ENCODE data around the gene TP53I13. TPM values are rescaled to one million over a fixed set of nuclear protein-coding genes. Genes with fewer than 3 reads are reported as not detected.

Gene TP53I13
- total and polyA plus RNA-seq, 2 donors (not counting 3 experiments of a cell fraction or from before 2014, with no cell fraction given): 41.1 to 42.7 TPM

DNA sequence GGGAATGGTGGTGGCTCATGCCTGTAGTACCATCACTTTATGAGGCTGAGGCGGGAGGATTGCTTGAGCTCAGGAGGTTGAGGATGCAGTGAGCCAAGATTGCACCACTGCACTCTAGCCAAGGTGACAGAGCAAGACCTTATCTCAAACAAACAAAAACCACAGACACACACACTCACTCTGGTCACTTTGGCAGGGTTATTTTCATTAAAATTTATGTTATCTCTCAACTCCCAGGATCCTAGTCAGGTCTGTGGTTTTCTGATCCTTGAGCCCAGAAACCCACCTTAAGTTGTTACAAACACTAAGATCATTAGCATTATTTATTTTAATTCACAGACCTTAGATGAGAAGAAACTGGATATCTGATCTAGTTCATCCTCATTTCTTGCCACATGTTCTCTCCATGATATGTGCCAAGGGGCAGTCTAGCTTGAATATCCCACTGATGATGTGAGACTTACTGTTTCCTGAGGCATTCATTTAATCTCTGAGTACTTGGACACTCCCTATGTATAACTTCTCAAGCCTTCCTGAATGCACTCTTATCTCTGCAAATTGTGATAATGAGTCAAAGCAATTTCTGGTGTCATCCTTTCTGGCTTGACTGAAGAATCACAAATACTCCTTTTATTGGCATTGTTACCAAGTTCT, 11.3 kb upstream of the TP53I13 start:
- Histone ChIP-seq H3K4me2 (ENCODE audit: insufficient read depth, low read length) (no peak overlapping the region), H3K36me3 (ENCODE audit: control insufficient read depth in 2 of 2, extremely low read depth in 1 of 2, insufficient read depth in 2 of 2, low read length in 2 of 2) (no peaks in the 10 kb centered on the region), H3K4me1 (ENCODE audit: control insufficient read depth, extremely low read depth, insufficient read depth, low read length) (no peaks in the 10 kb centered on the region), H3K27ac (ENCODE audit: insufficient read depth, low read depth, low read length) (no peak overlapping the region), H2AFZ (ENCODE audit: low read depth, low read length) (no peak overlapping the region), H4K20me1 (replicated peaks; ENCODE audit: control insufficient read depth, extremely low read depth, insufficient read depth, low read length) (no peaks in the 10 kb centered on the region), H3K9me1 (replicated peaks; ENCODE audit: control insufficient read depth, extremely low read depth, insufficient read depth, low read length) (no peaks in the 10 kb centered on the region), H3K9me3 (replicated peaks; ENCODE audit: control insufficient read depth, insufficient read depth, low read length) (no peaks in the 10 kb centered on the region), H3K79me2 (ENCODE audit: control insufficient read depth, insufficient read depth, low read length) (no peaks in the 10 kb centered on the region), H3K27me3 (ENCODE audit: control insufficient read depth in 2 of 2, insufficient read depth in 2 of 2, low read length in 2 of 2) (no peaks in the 10 kb centered on the region), H3K9ac (replicated peaks; ENCODE audit: extremely low read depth, insufficient read depth, low read length) (no peak overlapping the region), H3K4me3 (replicated peaks in 1 of 3; ENCODE audit: insufficient read depth in 1 of 3, low read depth in 1 of 3, low read length in 3 of 3) (no peak overlapping the region)
- CTCF ChIA-PET: interaction anchor here (1.4 to 4.1 kb wide), 3 partner anchors 9 to 21 kb away, joined by 3 to 16 read pairs (median 8); partner anchors contain the start of gene ABHD15
- dilution Hi-C loops (cut with MboI; ENCODE audit: extremely low pct_ligation_motif_present, low sequenced_read_pairs): no loop called here
- POLR2A ChIA-PET: no interaction called here
- intact Hi-C loops (cut with micrococcal nuclease): no loop called here
- BruUV-seq (replicated peaks): no TSS peak
- FAIRE-seq (no peak), DNase-seq (ENCODE audit: low read depth, low spot score) (no peak)
- TF ChIP-seq GATA2 (IDR thresholded peaks at IDR 0.05; ENCODE audit: insufficient read depth, insufficient read length, low read depth, low read length) (peak; percentile 16), MYC (IDR thresholded peaks at IDR 0.05; ENCODE audit: low read depth, low read length) (no peak)

DNA sequence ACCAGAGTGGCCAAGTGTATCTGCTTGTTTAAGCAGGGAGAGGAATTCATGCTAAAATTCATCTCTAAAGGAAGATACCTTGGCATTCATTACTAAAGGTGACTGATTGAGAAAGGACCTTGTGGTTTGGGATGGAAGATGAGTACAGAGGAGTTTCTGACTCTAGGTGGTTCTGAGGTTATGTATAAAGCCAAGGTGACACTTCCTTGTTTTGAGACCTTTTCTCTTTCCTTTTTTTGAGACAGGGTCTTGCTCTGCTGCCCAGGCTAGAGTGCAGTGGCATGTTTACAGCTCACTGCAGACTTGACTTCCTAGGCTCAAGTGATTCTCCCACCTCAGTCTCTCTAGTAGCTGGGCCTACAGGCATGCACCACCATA, 10.8 kb upstream of the TP53I13 start:
- FAIRE-seq (no peak), DNase-seq (ENCODE audit: low read depth, low spot score) (no peak)
- intact Hi-C loops (cut with micrococcal nuclease): no loop called here
- TF ChIP-seq POLR2AphosphoS5 (IDR thresholded peaks at IDR 0.05; ENCODE audit: insufficient read depth, low read depth, low read length): no peak
- TF ChIP-seq, protein P1, sequence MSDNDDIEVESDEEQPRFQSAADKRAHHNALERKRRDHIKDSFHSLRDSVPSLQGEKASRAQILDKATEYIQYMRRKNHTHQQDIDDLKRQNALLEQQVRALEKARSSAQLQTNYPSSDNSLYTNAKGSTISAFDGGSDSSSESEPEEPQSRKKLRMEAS (IDR thresholded peaks at IDR 0.05; ENCODE audit: insufficient read depth, insufficient read length): no peak
- TF ChIP-seq EZH2 (IDR thresholded peaks at IDR 0.05; ENCODE audit: borderline replicate concordance, low read depth, low read length, severe bottlenecking): no peak
- no peak for TF ChIP-seq POLR2A (IDR thresholded peaks at IDR 0.05; ENCODE audit: low read depth, low read length)
- TF ChIP-seq MYC (IDR thresholded peaks at IDR 0.05; ENCODE audit: low read depth, low read length): no peak
- no peak for TF ChIP-seq JUN (IDR thresholded peaks at IDR 0.05; ENCODE audit: borderline replicate concordance, insufficient read depth, insufficient read length, low read depth)
- TF ChIP-seq CTCF (IDR thresholded peaks at IDR 0.05; ENCODE audit: extremely low read depth in 1 of 2, insufficient read depth in 1 of 2, low read depth in 1 of 2, low read length in 2 of 2): no peak
- TF ChIP-seq GATA2 (IDR thresholded peaks at IDR 0.05; ENCODE audit: insufficient read depth, insufficient read length, low read depth, low read length): no peak
- no peak for TF ChIP-seq FOS (IDR thresholded peaks at IDR 0.05; ENCODE audit: borderline replicate concordance, insufficient read depth, low read length)
- Histone ChIP-seq H2AFZ (ENCODE audit: low read depth, low read length) (no peak overlapping the region), H3K36me3 (ENCODE audit: control insufficient read depth in 2 of 2, extremely low read depth in 1 of 2, insufficient read depth in 2 of 2, low read length in 2 of 2) (no peaks in the 10 kb centered on the region), H3K9ac (replicated peaks; ENCODE audit: extremely low read depth, insufficient read depth, low read length) (no peak overlapping the region), H3K4me3 (replicated peaks in 1 of 3; ENCODE audit: insufficient read depth in 1 of 3, low read depth in 1 of 3, low read length in 3 of 3) (no peak overlapping the region), H3K4me1 (ENCODE audit: control insufficient read depth, extremely low read depth, insufficient read depth, low read length) (no peaks in the 10 kb centered on the region), H3K9me1 (replicated peaks; ENCODE audit: control insufficient read depth, extremely low read depth, insufficient read depth, low read length) (no peaks in the 10 kb centered on the region), H3K4me2 (ENCODE audit: insufficient read depth, low read length) (no peak overlapping the region), H4K20me1 (replicated peaks; ENCODE audit: control insufficient read depth, extremely low read depth, insufficient read depth, low read length) (no peaks in the 10 kb centered on the region), H3K9me3 (replicated peaks; ENCODE audit: control insufficient read depth, insufficient read depth, low read length) (no peaks in the 10 kb centered on the region), H3K27me3 (ENCODE audit: control insufficient read depth in 2 of 2, insufficient read depth in 2 of 2, low read length in 2 of 2) (no peaks in the 10 kb centered on the region), H3K27ac (ENCODE audit: insufficient read depth, low read depth, low read length) (no peak overlapping the region), H3K79me2 (ENCODE audit: control insufficient read depth, insufficient read depth, low read length) (no peaks in the 10 kb centered on the region)
- ChIA-PET POLR2A (no interaction called here), CTCF (interaction anchor here (1.4 to 4.1 kb wide), 2 partner anchors 9 to 21 kb away, joined by 3 to 16 read pairs; no protein-coding TSS in a partner anchor)
- dilution Hi-C loops (cut with MboI; ENCODE audit: extremely low pct_ligation_motif_present, low sequenced_read_pairs): no loop called here
- BruUV-seq (replicated peaks): no TSS peak
